Measurements from ENCODE around the gene WWOX.

WWOX gene

DNA sequence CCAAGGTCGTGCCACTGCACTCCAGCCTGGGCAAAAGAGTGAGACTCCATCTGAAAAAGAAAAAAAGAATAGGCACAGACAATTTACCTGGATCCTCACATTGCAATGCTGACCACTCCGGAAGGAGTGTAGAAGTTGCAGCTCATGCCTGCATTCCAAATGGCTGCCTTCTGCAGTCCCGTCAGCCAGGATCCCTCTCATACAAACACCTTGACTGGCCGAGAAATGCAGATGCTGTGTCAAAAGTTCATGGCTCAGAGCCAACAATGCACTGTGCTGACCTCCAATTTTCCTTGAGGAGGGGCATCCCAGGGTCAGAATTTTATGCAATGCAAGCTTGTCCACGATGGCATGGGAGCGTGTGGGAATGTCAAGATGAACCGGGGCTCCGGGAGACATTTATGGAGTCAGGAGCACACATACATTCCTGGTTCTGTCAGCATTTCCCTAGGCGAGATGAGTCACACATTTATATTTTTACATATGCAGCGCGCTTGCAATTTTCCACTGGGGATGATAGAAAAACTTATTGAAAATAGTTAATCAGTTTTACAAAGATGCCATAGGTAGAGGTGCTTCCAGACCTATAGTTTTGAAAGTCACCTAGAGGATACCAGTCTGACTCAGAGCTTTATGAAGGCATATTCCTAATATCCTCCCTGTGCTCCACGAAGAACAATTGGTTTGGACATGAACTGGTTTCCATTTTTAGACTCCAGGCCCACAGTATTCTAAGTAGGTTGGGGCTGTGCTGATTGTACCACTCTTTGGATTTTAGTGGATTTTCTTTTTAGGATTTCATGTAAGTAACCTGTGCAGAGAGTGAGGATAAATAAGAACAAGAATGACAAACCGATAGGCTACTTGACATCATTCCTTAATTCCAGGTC is 886.5 kb downstream of the WWOX start:
- no peak for DNase-seq (ENCODE audit: extremely low read depth, low read depth)
- TF ChIP-seq, protein P1, sequence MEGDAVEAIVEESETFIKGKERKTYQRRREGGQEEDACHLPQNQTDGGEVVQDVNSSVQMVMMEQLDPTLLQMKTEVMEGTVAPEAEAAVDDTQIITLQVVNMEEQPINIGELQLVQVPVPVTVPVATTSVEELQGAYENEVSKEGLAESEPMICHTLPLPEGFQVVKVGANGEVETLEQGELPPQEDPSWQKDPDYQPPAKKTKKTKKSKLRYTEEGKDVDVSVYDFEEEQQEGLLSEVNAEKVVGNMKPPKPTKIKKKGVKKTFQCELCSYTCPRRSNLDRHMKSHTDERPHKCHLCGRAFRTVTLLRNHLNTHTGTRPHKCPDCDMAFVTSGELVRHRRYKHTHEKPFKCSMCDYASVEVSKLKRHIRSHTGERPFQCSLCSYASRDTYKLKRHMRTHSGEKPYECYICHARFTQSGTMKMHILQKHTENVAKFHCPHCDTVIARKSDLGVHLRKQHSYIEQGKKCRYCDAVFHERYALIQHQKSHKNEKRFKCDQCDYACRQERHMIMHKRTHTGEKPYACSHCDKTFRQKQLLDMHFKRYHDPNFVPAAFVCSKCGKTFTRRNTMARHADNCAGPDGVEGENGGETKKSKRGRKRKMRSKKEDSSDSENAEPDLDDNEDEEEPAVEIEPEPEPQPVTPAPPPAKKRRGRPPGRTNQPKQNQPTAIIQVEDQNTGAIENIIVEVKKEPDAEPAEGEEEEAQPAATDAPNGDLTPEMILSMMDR (IDR thresholded peaks at IDR 0.05; ENCODE audit: low read depth, low read length) = no peak

DNA sequence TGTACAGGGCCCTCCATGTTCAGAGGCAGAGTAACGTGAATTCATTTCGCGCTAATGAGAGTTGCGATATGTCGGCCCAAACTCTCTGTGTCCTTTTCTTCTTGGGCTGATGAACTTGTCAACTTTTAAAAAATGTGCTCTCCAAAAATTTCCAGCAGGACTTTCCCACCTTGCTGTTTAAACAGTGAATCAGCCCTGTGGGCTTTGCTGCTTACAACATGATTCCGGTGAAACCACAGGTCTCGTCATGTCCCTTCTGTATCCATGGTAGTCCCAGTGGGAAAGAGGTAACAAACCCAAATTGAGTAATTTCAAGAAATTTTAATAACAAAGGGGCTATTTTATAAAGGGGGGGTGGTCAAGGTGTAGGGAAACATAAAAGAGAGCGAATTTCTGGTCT is 888.2 kb downstream of the WWOX start:
- no peak for DNase-seq (ENCODE audit: extremely low read depth, low read depth)
- TF ChIP-seq, protein P1 (IDR thresholded peaks at IDR 0.05; ENCODE audit: low read depth, low read length) = no peak

DNA sequence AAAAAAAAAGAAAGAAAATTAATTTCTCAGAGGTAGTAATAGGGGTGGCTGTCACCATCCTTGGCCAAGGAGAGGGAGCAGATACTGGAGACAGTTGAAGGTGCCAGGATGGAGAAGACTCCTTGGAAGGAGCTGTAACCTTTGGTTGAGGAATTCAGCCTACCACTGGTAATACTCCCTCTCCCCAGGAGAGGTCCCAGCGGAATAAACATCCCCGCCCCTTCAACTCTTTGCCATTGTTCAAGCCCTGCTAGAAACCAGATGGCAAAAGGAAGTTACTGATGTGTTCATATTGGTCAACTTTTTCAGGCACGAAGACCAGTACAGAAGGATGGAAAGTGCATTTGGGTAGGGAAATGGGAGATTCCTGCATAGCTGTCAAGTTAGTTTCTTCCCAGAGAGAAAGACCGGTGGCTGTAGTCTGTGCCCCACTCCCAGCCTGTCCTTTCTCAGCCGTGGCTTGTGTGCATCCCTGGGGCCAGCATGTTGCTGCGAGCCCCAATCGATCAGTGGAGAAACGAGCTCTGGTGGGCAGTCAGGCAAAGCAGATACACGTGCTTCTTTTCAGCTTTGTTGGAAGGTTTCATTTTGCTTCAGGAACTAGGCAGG is 889.0 kb downstream of the WWOX start:
- no peak for DNase-seq (ENCODE audit: extremely low read depth, low read depth)
- TF ChIP-seq, protein P1 (IDR thresholded peaks at IDR 0.05; ENCODE audit: low read depth, low read length) = no peak

DNA sequence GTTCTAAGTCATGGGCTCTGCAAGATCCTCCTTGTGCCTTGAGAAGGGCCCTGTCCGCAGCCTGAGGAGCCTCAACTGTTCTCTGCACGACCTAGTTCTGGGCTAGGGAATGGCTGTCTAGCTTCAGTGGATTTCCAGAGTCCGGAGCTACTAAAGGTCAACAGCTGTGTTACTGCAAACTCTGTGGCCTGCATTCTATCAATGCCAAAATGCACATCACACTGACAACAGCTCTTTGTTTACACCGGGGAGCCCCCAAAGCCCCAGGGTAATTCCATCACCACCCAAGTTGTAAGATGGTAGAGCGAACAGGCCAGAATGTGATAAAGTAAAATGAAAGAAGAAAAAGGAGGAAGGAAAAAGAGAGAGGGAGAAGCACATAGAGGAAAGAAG is 890.9 kb downstream of the WWOX start:
- TF ChIP-seq, protein P1 (IDR thresholded peaks at IDR 0.05; ENCODE audit: low read depth, low read length) = no peak

DNA sequence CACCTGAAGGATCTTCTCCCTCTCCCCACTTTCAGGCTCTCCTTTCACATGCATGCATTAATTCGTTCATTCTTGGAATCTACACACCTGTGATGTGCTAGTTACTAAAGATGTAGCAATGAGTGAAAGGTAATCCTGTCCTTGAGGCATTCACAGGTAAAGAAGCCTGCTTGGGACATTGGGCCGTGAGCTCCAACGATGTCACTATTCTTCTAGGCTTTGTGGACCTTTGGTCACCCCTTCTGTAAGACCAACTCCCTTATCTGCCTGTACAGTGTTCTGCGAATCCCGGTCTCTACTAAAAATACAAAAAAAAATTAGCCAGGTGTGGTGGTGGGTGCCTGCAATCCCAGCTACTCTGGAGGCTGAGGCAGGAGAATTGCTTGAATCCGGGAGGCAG is 892.5 kb downstream of the WWOX start:
- TF ChIP-seq, protein P1 (IDR thresholded peaks at IDR 0.05; ENCODE audit: low read depth, low read length) = no peak
- no peak for DNase-seq (ENCODE audit: extremely low read depth, low read depth)

More for the DNA sequence above, 890.9 kb downstream of the WWOX start:
- DNase-seq (ENCODE audit: extremely low read depth, low read depth) = no peak

DNA sequence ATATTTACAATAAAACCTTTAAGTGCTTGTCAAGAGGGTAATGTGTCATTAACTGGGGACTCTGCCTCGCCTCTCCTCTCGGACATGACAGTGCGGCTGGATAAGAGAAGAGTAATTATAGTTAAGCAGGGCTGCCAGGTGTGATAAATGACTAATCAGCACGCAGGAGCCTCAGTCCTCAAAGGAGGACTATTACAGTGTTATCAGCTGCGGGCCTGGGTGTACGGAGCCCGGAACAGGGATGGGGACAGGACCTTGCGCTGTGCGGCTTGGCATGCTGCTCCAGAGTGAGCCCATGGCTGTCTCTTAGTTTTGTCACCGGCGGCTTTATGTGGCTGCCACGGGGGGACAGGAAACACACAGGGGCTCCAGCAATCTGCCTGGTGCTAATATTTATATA is 893.9 kb downstream of the WWOX start:
- DNase-seq (ENCODE audit: extremely low read depth, low read depth) = no peak
- TF ChIP-seq, protein P1 (IDR thresholded peaks at IDR 0.05; ENCODE audit: low read depth, low read length) = no peak

DNA sequence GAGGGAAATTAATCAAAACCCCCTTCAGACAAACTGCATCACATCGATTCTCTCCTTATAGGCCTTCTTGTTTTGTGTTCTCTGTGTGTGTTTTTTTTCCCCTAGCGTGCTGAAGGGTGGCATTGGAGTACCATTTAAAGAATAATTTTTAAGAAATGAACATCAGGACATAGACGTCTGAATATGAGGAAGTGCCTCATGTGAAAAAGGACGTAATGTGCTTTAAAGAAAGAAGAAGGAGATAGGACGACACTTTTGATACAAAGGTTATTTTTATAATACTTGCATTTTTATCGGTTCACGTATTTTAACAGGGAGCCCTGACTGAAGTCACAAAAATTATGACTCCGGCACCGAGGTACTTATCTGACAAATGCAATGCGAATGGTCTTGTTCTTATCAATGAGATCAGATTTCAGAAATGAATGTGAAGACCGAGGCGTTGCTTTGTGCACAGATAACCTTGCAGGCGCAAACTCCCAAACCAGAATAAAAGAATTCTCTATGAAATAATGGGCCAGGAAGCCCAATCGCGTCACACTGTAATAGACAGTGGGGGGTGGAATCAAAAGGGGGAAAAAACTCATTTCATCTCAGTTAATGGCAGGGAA is 894.8 kb downstream of the WWOX start:
- TF ChIP-seq, protein P1 (IDR thresholded peaks at IDR 0.05; ENCODE audit: low read depth, low read length) = no peak
- DNase-seq (ENCODE audit: extremely low read depth, low read depth) = no peak
